Uterus (tissue), 2 donors: ENCODE measurements around the gene PFKFB4.

ENCODE experiments used
- CTCF ChIP-seq, 4 experiments: fragments of 200-600 bp in 2 of 4; fragments of 450-650 bp in 2 of 4; sonication (generic) in 2 of 4; IDR thresholded peaks; one replicate each; pipeline ENCODE4 v1.5.1; 2016 to 2019; ENCODE audit warnings: antibody characterized with exemption in 4 of 4, mild to moderate bottlenecking in 2 of 4, moderate library complexity in 1 of 4
- POLR2A ChIP-seq, 2 donors: fragments of 450-650 bp; IDR thresholded peaks; one replicate each; pipeline ENCODE4 v1.6.1; 2016; ENCODE audit warnings: antibody characterized with exemption in 2 of 2, mild to moderate bottlenecking in 1 of 2, moderate library complexity in 1 of 2

- TF ChIP-seq CTCF (IDR thresholded peaks at IDR 0.05) (no peak), POLR2A (IDR thresholded peaks at IDR 0.05) (no peak)
Measured at GRCh38 chr3:48572517-48572916, 15.9 kb upstream of the PFKFB4 start.
